ENCODE data around the gene ATXN1. TPM values are rescaled to one million over a fixed set of nuclear protein-coding genes. Genes with fewer than 3 reads are reported as not detected.
A peak's percentile ranks its signal among the peaks of the same experiment; 100 is the strongest.
"Not testable (repeated sequence)": the region's sequence is repeated elsewhere in the genome, so short reads cannot be mapped to it uniquely, and the experiment has no call there.

ATXN1 gene
- total RNA-seq, 4 donors from 2014 or later = 24.9 to 48.0 (median 36.8) TPM

DNA sequence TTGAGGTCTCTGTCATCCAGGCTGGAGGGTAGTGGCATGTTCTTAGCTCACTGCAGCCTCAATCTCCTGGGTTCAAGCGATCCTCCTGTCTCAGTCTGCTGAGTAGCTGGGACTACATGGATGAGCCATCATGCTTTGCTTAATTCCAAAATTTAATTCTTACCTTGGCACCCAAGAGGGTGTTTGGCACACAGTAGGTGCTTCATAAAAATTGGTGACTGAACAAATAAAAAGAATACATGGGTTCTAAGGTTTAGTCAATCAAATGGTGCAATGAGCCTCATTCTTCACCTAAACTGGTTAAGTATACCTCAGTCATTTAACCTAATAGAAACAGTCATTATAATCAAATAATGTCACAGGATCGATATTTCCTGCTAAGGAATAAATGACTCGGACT is 352.5 kb downstream of the ATXN1 start:
- Histone ChIP-seq H3K4me3 (no peak overlapping the region), H3K27ac (no peak overlapping the region), H3K27me3 (no peaks in the 10 kb centered on the region), H3K9me3 (no peaks in the 10 kb centered on the region), H3K4me1 (peaks cover 0 to 31% (median 3%) of the 10 kb centered on the region in 4 donors), H3K36me3 (no peaks in the 10 kb centered on the region)
- no peak for DNase-seq (ENCODE audit: low spot score in 2 of 2)
- no peak for TF ChIP-seq EP300 (IDR thresholded peaks at IDR 0.05)
- TF ChIP-seq, protein P1, sequence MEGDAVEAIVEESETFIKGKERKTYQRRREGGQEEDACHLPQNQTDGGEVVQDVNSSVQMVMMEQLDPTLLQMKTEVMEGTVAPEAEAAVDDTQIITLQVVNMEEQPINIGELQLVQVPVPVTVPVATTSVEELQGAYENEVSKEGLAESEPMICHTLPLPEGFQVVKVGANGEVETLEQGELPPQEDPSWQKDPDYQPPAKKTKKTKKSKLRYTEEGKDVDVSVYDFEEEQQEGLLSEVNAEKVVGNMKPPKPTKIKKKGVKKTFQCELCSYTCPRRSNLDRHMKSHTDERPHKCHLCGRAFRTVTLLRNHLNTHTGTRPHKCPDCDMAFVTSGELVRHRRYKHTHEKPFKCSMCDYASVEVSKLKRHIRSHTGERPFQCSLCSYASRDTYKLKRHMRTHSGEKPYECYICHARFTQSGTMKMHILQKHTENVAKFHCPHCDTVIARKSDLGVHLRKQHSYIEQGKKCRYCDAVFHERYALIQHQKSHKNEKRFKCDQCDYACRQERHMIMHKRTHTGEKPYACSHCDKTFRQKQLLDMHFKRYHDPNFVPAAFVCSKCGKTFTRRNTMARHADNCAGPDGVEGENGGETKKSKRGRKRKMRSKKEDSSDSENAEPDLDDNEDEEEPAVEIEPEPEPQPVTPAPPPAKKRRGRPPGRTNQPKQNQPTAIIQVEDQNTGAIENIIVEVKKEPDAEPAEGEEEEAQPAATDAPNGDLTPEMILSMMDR (IDR thresholded peaks at IDR 0.05) = no peak
- TF ChIP-seq POLR2A (IDR thresholded peaks at IDR 0.05) = no peak
- 95% methylated on average over 3 of the region's 3 CpGs for WGBS, 2 donors

- Histone ChIP-seq H3K4me3 (no peak overlapping the region), H3K9me3 (no peaks in the 10 kb centered on the region), H3K4me1 (peaks cover 0 to 29% (median 2%) of the 10 kb centered on the region in 4 donors), H3K27me3 (no peaks in the 10 kb centered on the region), H3K36me3 (no peaks in the 10 kb centered on the region), H3K27ac (no peak overlapping the region)
- DNase-seq (ENCODE audit: low spot score in 2 of 2) = no peak
- WGBS, 2 donors = 83 to 90% methylated on average over 2 of the region's 2 CpGs
- TF ChIP-seq EP300 (IDR thresholded peaks at IDR 0.05) = no peak
Observed at GRCh38 chr6:16406966-16407365, 354.3 kb downstream of the ATXN1 start.

DNA sequence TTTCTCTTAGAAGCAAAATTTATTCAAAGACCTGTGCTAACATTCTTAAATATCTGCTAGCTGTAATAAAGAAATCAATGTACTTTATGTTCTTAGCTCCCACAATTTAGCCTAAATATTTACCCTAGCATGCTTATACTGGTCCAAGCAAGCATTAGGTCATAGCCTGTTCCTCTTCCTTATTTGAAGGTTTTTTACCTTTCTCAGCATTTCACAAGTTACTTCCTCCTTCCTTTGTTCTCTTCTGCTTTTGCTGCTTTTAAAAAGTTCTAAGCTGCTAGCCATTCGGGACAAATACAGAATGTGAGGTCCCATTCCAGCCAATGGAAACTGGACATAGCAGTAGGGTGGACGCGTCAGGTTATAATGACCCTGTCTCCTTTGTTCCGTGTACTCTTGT is 354.7 kb downstream of the ATXN1 start:
- H3K9me3 ChIP-seq; H3K4me3 ChIP-seq; H3K27me3 ChIP-seq; DNase-seq (ENCODE audit: low spot score in 2 of 2); H3K36me3 ChIP-seq: not testable (repeated sequence)
- H3K4me1 ChIP-seq = peaks cover 0 to 24% (median 2%) of the 10 kb centered on the region in 4 donors
- peak overlapping the region in 1 of 4 donors; percentile 10 for H3K27ac ChIP-seq
- WGBS, 2 donors = 79 to 81% methylated on average over 4 of the region's 4 CpGs

DNA sequence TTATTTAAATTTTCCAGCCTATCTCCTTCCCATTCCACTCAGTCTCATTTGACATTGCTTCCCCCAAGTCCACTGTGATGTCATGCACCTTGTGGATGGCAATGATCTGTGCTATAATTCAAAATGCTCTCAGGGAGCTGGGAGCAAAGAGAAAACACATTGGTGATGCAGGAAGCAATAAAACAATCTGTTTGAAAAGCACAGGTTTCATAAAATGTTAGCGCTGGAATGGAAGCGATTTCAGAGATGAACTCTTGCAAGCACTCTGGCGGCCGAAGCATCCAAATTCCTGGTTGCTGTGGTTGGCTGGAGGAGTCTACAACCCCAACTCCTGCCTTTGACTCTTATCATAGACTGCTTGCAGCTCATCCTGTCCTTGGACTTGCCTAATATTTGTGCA is 355.9 kb downstream of the ATXN1 start:
- DNase-seq (ENCODE audit: low spot score in 2 of 2) = no peak
- H3K36me3 ChIP-seq = no peaks in the 10 kb centered on the region
- 85 to 89% methylated on average over 4 of the region's 4 CpGs for WGBS, 2 donors
- peaks cover 0 to 23% (median 2%) of the 10 kb centered on the region in 4 donors for H3K4me1 ChIP-seq
- H3K27ac ChIP-seq = no peak overlapping the region
- H3K27me3 ChIP-seq = no peaks in the 10 kb centered on the region
- no peak for TF ChIP-seq EP300 (IDR thresholded peaks at IDR 0.05)
- TF ChIP-seq, protein P1 (IDR thresholded peaks at IDR 0.05) = no peak
- no peak for TF ChIP-seq POLR2A (IDR thresholded peaks at IDR 0.05)
- H3K4me3 ChIP-seq = no peak overlapping the region
- no peaks in the 10 kb centered on the region for H3K9me3 ChIP-seq

DNA sequence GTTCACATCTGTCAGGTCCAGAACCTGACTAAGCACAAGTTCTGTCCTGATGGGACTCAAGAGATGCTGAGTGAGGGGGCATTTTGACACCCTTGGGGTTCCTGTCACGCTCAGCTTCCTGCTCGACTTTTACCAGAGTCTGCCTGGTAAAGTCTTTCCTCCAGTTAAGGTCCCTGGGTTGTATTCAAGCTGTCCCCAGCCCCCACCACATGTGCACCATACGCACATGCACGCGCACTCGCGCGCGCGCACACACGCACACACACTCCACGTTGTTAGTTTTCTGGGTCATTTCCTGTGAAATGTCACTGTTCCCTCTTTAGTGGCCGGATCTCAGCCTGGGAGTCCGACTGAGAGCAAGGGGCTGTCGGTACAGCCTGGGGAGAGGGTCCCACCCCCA is 356.8 kb downstream of the ATXN1 start:
- WGBS, 2 donors = 78 to 81% methylated on average over 15 of the region's 15 CpGs
- no peak for DNase-seq (ENCODE audit: low spot score in 2 of 2)
- Histone ChIP-seq H3K4me1 (peaks cover 0 to 15% (median 2%) of the 10 kb centered on the region in 4 donors), H3K4me3 (no peak overlapping the region), H3K36me3 (no peaks in the 10 kb centered on the region), H3K27ac (peak overlapping the region in 1 of 4 donors; percentile 41), H3K27me3 (no peaks in the 10 kb centered on the region), H3K9me3 (no peaks in the 10 kb centered on the region)
- TF ChIP-seq, protein P1 (IDR thresholded peaks at IDR 0.05) = no peak
- TF ChIP-seq POLR2A (IDR thresholded peaks at IDR 0.05) (no peak), EP300 (IDR thresholded peaks at IDR 0.05) (no peak)

GRCh38 chr6:16403831-16404230 is 357.4 kb downstream of the ATXN1 start:
- H3K27ac ChIP-seq = peak overlapping the region in 1 of 4 donors; percentile 41
- no peak for DNase-seq (ENCODE audit: low spot score in 2 of 2)
- 51 to 55% methylated on average over 3 of the region's 3 CpGs for WGBS, 2 donors
- no peaks in the 10 kb centered on the region for H3K9me3 ChIP-seq
- no peaks in the 10 kb centered on the region for H3K36me3 ChIP-seq
- no peak for TF ChIP-seq EP300 (IDR thresholded peaks at IDR 0.05)
- TF ChIP-seq, protein P1 (IDR thresholded peaks at IDR 0.05) = peak in 2 of 5 experiments; percentile 9 to 17
- H3K4me3 ChIP-seq = no peak overlapping the region
- H3K4me1 ChIP-seq = peaks cover 0 to 17% (median 2%) of the 10 kb centered on the region in 4 donors
- H3K27me3 ChIP-seq = no peaks in the 10 kb centered on the region
